ENCODE results near the gene BCOR.

The BCOR gene

DNA sequence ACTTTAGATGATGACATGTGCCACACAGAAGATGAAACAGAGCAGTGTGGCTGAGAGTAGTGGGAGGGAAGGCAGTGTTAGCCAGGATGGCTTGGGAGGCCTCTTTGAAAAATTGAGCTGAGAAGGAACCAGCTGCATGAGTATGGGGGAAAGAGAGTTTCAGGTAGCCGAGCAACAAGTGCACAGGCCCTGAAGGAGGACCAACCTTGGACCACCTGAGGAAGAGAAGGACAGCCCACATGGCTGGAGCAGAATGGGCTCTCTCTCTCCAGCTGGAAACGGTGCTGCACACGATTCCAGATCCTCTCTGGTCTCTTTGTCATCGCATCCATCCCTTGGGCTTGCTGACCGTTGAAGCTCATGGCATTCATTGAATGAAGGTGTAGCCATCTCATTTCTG, 23.9 kb upstream of the BCOR start:
- Histone ChIP-seq H3K79me2 (ENCODE audit: insufficient read depth, low read length) (no peaks in the 10 kb centered on the region), H3K9me2 (ENCODE audit: low read depth, low read length) (no peaks in the 10 kb centered on the region), H3K27ac (ENCODE audit: low read depth, low read length, poor library complexity, severe bottlenecking) (no peak overlapping the region), H3K4me2 (ENCODE audit: low read length) (no peak overlapping the region), H2AFZ (ENCODE audit: low read length) (no peak overlapping the region), H3K36me3 (ENCODE audit: insufficient read depth, low read length) (no peaks in the 10 kb centered on the region), H3K4me1 (ENCODE audit: insufficient read depth, low read length, severe bottlenecking) (no peaks in the 10 kb centered on the region), H3K4me3 (ENCODE audit: low read depth, low read length, poor library complexity, severe bottlenecking) (no peak overlapping the region), H4K20me1 (ENCODE audit: insufficient read depth, low read length) (no peaks in the 10 kb centered on the region), H3K27me3 (ENCODE audit: insufficient read depth, low read length) (no peaks in the 10 kb centered on the region), H3K9me3 (ENCODE audit: low read length) (no peaks in the 10 kb centered on the region), H3K9ac (ENCODE audit: low read length) (no peak overlapping the region), H3F3A (ENCODE audit: insufficient read depth, low read length) (no peaks in the 10 kb centered on the region)
- TF ChIP-seq EZH2 (IDR thresholded peaks at IDR 0.05; ENCODE audit: borderline replicate concordance, low read length) (no peak), CTCF (IDR thresholded peaks at IDR 0.05; ENCODE audit: low read length) (no peak)

DNA sequence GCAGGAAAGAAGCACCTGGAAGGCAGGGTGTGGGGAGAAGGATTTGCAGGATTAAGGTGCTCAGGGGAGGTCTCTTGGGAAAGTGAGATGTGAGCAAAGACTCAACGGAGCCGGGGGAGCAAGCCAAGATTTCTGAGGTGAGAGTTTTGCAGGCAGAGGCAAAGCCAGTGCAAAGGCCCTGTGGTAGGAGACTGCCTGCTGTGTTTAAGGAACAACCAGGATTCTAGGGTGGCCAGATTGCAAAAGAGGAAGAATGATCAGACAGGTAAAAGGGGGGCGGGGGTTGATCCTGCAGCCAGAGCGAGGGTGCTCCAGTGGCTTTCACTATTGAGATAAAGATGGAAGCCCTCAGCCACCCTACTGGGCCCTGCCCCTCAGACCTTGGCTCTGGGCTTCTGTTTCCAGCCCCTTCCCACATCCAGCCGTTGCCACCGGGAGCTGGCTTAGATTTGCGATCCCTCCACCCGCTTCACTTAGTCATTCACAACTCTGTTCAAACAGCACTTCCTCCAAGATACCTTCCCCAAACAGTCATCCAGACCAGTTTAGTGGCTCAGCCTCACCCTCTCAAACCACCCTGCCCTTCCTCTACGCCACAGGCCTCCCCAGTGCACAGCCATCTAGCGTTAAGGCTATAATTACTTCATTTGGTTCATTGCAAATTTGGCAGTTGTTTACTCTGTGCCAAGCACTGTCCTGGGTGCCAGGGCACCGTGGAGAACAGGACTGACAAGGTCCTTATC, 23.3 kb upstream of the BCOR start:
- Histone ChIP-seq H3K36me3 (ENCODE audit: insufficient read depth, low read length) (no peaks in the 10 kb centered on the region), H3K27me3 (ENCODE audit: insufficient read depth, low read length) (no peaks in the 10 kb centered on the region), H3K9ac (ENCODE audit: low read length) (no peak overlapping the region), H2AFZ (ENCODE audit: low read length) (no peak overlapping the region), H3K4me2 (ENCODE audit: low read length) (no peak overlapping the region), H3K79me2 (ENCODE audit: insufficient read depth, low read length) (no peaks in the 10 kb centered on the region), H3K9me3 (ENCODE audit: low read length) (no peaks in the 10 kb centered on the region), H3K4me1 (ENCODE audit: insufficient read depth, low read length, severe bottlenecking) (no peaks in the 10 kb centered on the region), H3K9me2 (ENCODE audit: low read depth, low read length) (no peaks in the 10 kb centered on the region), H3F3A (ENCODE audit: insufficient read depth, low read length) (no peaks in the 10 kb centered on the region), H4K20me1 (ENCODE audit: insufficient read depth, low read length) (no peaks in the 10 kb centered on the region), H3K4me3 (ENCODE audit: low read depth, low read length, poor library complexity, severe bottlenecking) (no peak overlapping the region), H3K27ac (ENCODE audit: low read depth, low read length, poor library complexity, severe bottlenecking) (no peak overlapping the region)
- TF ChIP-seq CTCF (IDR thresholded peaks at IDR 0.05; ENCODE audit: low read length) (no peak), EZH2 (IDR thresholded peaks at IDR 0.05; ENCODE audit: borderline replicate concordance, low read length) (no peak)

DNA sequence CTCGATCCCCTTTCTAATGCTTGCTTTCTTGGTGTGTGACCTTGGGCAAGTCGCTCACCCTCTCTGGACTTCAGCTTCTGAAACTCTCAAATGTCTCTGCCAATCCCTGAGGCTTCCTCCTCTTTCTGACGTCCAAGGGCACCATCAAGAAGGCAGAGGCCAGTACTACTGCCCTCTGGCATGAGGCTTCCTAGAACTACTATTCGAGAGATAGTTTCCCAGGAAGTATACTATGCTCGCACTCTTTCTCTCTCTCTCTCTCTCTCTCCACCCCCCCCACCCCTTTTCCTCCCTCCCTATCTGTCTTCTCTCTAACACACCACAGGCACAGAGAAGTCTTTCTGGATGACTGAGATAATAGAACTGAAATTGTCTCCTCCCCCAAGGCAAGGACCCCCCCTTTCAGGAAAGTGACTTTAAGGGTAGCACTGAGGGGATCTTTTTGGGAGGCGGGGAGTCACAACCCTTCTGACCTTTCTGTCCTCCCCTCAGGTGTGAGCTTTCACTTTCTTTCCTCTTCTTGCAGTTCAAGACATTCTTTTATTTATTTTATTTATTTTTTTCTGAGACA, 20.0 kb upstream of the BCOR start:
- no peak overlapping the region for H3K9ac ChIP-seq (ENCODE audit: low read length)
- no peak for TF ChIP-seq CTCF (IDR thresholded peaks at IDR 0.05; ENCODE audit: low read length)
- no peak for TF ChIP-seq EZH2 (IDR thresholded peaks at IDR 0.05; ENCODE audit: borderline replicate concordance, low read length)
- no peak overlapping the region for H3K27ac ChIP-seq (ENCODE audit: low read depth, low read length, poor library complexity, severe bottlenecking)
- H3K4me3 ChIP-seq (ENCODE audit: low read depth, low read length, poor library complexity, severe bottlenecking): no peak overlapping the region
- no peaks in the 10 kb centered on the region for H3F3A ChIP-seq (ENCODE audit: insufficient read depth, low read length)
- no peaks in the 10 kb centered on the region for H3K9me3 ChIP-seq (ENCODE audit: low read length)
- H4K20me1 ChIP-seq (ENCODE audit: insufficient read depth, low read length): no peaks in the 10 kb centered on the region
- H3K4me2 ChIP-seq (ENCODE audit: low read length): no peak overlapping the region
- no peaks in the 10 kb centered on the region for H3K9me2 ChIP-seq (ENCODE audit: low read depth, low read length)
- H3K4me1 ChIP-seq (ENCODE audit: insufficient read depth, low read length, severe bottlenecking): no peaks in the 10 kb centered on the region
- H2AFZ ChIP-seq (ENCODE audit: low read length): no peak overlapping the region
- H3K36me3 ChIP-seq (ENCODE audit: insufficient read depth, low read length): no peaks in the 10 kb centered on the region
- H3K79me2 ChIP-seq (ENCODE audit: insufficient read depth, low read length): no peaks in the 10 kb centered on the region
- H3K27me3 ChIP-seq (ENCODE audit: insufficient read depth, low read length): no peaks in the 10 kb centered on the region

Measured in OCI-LY1 (cell line).